Erythroblast (primary cell): ENCODE measurements around the gene ZNF853.

Experiments
- GATA1 ChIP-seq: IDR thresholded peaks from 2 replicates; pipeline ENCODE4 v1.6.1; 2011; ENCODE audit warnings: low read depth, mild to moderate bottlenecking, control low read depth, low read length, moderate library complexity
- POLR2A ChIP-seq: IDR thresholded peaks from 2 replicates; pipeline ENCODE4 v1.6.1; 2011; ENCODE audit warnings: mild to moderate bottlenecking, low read length

GRCh38 chr7:6622134-6622710, 6.8 kb downstream of the ZNF853 start:
- TF ChIP-seq POLR2A (no peak), GATA1 (no peak)
